COR-L47 (cell line): ENCODE results near the gene RASL12.
"Not testable (repeated sequence)": the region's sequence is repeated elsewhere in the genome, so short reads cannot be mapped to it uniquely, and the experiment has no call there.

Experiments
- DNase-seq: peaks from one replicate; lab custom pipeline; 2025; lab: John Stamatoyannopoulos, UW

Gene RASL12

DNA sequence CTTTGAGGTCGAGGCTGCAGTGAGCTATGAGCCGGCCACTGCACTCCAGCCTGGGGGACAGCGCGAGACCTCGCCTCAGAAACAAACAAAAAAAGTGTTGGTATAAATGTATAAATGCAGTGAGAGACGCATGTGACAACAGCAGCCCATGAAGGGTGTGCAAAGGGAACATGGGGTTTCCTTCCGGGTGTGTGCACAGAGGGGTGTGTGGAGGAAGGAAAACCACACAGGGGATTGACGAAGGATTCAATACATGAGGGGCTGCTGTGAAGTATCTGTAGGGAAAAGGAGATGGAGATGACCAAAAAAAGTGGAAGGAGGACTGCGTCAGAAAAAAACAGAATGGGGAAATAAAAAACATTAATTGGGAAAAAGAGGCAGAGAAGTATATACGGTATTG, 39.5 kb downstream of the RASL12 start:
- no peak for DNase-seq

DNA sequence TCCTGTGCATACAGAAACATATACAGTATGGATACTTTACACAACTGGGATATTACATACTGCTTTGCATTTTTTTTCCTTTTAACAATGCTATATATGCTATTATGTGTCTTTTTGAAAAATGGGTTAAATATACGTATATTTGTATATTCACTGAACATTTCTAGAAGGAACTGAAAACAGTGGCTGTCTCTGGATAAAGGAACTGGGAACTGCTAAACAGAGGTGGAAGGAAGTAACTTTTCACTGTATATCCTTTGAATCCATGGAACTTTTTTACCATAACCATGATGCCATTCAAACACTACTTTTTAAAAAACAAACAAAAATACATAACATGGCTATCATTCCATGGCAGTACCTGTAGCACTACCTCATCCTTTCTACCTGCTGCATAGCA, 40.2 kb downstream of the RASL12 start:
- no peak for DNase-seq

DNA sequence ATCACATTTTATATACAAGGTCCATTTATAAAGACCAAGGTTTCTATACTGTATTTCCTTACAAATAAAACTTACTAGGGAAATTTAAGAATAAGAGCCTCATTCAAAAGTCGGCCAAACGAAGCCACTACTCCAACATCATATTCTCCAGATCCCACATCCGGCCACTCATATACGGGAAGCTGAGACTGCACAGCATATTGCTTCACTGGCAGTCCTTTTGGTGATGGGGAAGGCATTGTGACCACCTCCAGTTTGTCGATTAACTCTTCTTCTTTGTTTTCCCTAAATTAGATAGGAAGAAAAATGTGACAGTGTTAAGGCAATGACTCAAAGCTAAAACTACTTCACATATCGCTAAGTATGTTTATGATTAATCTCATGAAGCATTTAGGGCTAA, 41.0 kb downstream of the RASL12 start:
- DNase-seq = no peak

DNA sequence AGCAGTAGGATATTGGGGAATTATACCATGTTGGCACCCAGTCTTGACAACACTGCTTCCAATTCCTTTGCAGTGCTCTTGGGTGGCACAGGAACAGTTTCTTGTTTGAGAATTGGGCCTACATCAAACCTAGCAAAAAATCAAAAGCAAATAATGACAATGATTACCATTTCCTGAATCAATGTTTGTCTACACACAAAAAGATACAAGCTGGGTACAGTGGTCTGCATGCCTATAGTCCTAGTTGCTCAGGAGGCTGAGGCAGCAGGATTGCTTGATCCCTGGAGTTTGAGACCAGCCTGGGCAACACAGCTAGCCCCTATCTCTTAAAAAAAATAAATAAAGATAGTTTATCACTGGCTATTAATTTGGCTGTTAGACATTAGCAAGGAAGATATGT, 46.3 kb downstream of the RASL12 start:
- no peak for DNase-seq

DNA sequence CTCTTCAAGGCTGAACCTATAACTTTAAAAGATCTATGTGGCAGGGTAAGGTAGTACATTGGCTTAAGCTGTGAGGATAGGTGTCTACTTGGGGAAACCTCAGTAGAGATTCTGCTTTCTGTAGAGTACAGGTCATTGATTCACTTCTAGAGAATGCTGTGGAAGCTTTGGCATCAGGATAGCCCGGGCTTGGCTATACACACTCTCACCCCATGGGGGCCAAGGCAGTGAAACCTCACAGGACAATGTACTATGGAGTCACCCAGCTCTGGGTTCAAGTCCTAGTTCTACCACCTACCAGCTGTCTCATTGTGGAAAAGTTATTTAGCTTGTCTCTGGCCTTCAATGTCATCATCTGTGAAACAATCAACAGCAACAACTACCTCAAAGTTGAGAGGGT, 47.4 kb downstream of the RASL12 start:
- no peak for DNase-seq

DNA sequence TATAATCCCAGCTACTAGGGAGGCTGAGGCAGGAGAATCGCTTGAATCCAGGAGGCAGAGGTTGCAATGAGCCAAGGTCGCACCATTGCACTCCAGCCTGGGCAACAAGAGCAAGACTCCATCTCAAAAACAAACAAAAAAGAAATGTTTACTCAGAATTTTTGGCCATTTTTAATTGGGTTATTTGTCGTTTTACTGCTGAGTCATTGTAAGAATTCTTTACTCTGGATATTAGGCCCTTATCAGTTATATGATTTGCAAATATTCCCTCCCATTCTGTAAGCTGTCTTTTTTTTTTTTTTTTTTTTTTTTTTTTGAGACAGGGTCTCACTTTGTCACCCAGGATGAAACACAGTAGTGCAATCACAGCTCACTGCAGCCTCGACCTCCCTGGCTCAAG, 56.6 kb downstream of the RASL12 start:
- not testable (repeated sequence) for DNase-seq

DNA sequence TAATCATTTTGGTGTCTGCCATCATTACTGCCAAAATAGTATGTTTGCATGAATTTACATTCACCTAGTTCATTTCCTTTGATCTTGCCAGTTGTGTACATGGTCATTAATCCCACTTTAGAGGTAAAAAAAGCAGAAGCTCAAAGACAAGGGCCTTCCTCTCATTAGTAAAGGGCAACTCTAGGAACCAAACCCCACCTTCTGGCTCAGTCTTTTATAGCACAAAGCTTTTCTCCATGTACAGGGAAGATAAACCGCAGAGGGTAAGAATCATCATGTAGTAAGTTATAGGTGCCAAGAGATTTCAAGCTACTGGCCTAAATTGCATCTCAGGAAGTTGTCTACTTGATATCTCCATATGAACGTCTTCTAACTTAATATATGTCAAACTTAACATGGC, 58.8 kb downstream of the RASL12 start:
- no peak for DNase-seq

DNA sequence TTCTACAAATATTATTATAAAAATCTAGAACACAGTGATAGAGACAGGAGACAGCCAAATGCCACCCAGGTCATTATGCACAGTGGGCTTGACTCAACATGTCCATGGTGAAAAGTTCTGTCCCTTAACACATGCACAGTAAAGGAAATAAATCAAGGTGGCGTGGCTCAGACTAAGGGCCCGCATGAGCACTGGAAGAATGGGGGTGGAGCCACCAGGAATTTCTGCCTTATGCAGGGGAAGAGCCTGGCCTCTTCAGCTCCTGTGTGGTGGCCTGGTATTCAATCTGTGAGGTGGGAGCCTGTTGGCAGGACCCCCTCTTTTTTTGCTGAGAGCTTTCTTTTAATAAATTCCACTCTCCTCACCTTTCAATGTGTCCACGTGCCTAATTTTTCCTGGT, 60.9 kb downstream of the RASL12 start:
- no peak for DNase-seq

DNA sequence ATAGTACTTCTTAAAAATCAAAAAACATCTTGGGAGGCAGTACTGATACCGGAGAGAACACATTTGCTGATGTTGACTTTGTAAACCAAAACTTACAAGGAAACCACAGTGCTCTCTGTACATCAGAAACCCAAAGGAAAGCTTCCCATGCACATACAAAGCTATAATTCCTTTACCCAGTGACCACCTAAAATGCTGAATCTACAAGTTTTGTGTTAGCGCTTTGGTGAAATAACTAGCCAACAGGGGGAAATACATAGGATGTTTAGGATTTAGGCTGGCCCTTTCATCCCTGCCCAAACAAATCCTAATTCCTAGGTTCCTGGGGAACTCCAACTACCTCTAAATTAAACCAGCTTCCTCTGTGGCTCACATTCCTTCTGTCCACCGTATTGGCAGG, 62.8 kb downstream of the RASL12 start:
- DNase-seq = no peak
